ENCODE measurements around the gene TAMM41. TPM values are rescaled to one million over a fixed set of nuclear protein-coding genes. Genes with fewer than 3 reads are reported as not detected.

Gene TAMM41
- total and polyA plus RNA-seq, 2 of the 4 experiments (the other 2 are of a cell fraction) = 4.3 to 15.9 TPM

- H4K91ac ChIP-seq (ENCODE audit: insufficient read depth, low read depth, low read length) = no peak overlapping the region
Observed at GRCh38 chr3:11776346-11776745, 70.3 kb downstream of the TAMM41 start.

More at GRCh38 chr3:11776346-11776745, 70.3 kb downstream of the TAMM41 start:
- Histone ChIP-seq H3K27me3 (ENCODE audit: control insufficient read depth, insufficient read depth, low read length) (no peaks in the 10 kb centered on the region), H3K56ac (ENCODE audit: extremely low read depth, insufficient read depth, low read length) (no peak overlapping the region), H3K18ac (ENCODE audit: low read depth, low read length) (no peak overlapping the region), H3K9ac (ENCODE audit: low read depth, low read length) (no peak overlapping the region), H3K27ac (ENCODE audit: insufficient read depth, low read length) (no peak overlapping the region), H2BK20ac (ENCODE audit: low read depth, low read length) (no peak overlapping the region), H2BK5ac (ENCODE audit: low read depth, low read length, poor library complexity, severe bottlenecking) (no peak overlapping the region), H3K9me1 (ENCODE audit: insufficient read depth, low read length) (no peaks in the 10 kb centered on the region), H3K4me1 (ENCODE audit: control insufficient read depth, insufficient read depth, low read length) (no peaks in the 10 kb centered on the region), H2AK5ac (ENCODE audit: low read depth, low read length) (no peak overlapping the region), H4K8ac (ENCODE audit: low read depth in 2 of 2, low read length in 2 of 2) (no peak overlapping the region), H3K9me3 (ENCODE audit: control insufficient read depth, insufficient read depth, low read length) (no peaks in the 10 kb centered on the region), H3K4me3 (ENCODE audit: insufficient read depth, low read depth, low read length) (no peak overlapping the region), H3K4me2 (ENCODE audit: low read depth, low read length) (no peak overlapping the region), H4K20me1 (ENCODE audit: insufficient read depth, low read length) (no peaks in the 10 kb centered on the region), H4K5ac (ENCODE audit: low read depth, low read length) (no peak overlapping the region), H3K4ac (ENCODE audit: low read depth, low read length) (no peak overlapping the region), H3K23ac (ENCODE audit: low read depth, low read length) (no peak overlapping the region), H2BK120ac (ENCODE audit: low read depth, low read length) (no peak overlapping the region), H3K79me1 (ENCODE audit: low read depth in 1 of 2, low read length in 2 of 2) (no peaks in the 10 kb centered on the region), H2AK9ac (replicated peaks; ENCODE audit: low read depth, low read length, poor library complexity) (no peak overlapping the region), H3K36me3 (ENCODE audit: control insufficient read depth, insufficient read depth, low read length) (no peaks in the 10 kb centered on the region), H2AFZ (replicated peaks; ENCODE audit: low read length, poor library complexity) (no peak overlapping the region), H3K14ac (replicated peaks; ENCODE audit: low read depth, low read length) (no peak overlapping the region), H2BK15ac (ENCODE audit: low read depth, low read length) (no peak overlapping the region)
- DNase-seq = no peak
- intact Hi-C loops (cut with micrococcal nuclease) (no loop called here), dilution Hi-C loops (cut with HindIII; ENCODE audit: low sequenced_read_pairs, unreplicated experiment) (no loop called here), in situ Hi-C loops (cut with MboI; ENCODE audit: low sequenced_read_pairs) (no loop called here)
- ChIA-PET POLR2A (ENCODE audit: unreplicated experiment) (no interaction called here), CTCF (no interaction called here)
- WGBS, 2 experiments (ENCODE audit: extremely low coverage in 2 of 2, insufficient read length in 1 of 2) = 100% methylated on average over 6 of the region's 8 CpGs; no CpG with 5 or more reads in 1 of the 2 experiments
- ATAC-seq (ENCODE audit: low read depth) = no peak
- BruUV-seq (replicated peaks) = no TSS peak
- TF ChIP-seq MXI1 (IDR thresholded peaks at IDR 0.05; ENCODE audit: borderline replicate concordance, low read depth, low read length) = no peak
- no peak for TF ChIP-seq USF2 (IDR thresholded peaks at IDR 0.05; ENCODE audit: low read depth, low read length)
- TF ChIP-seq RFX5 (IDR thresholded peaks at IDR 0.05; ENCODE audit: low read depth, low read length) = no peak
- no peak for TF ChIP-seq CHD1 (IDR thresholded peaks at IDR 0.05; ENCODE audit: low read depth, low read length)
- TF ChIP-seq CTCF (conservative IDR thresholded peaks at IDR 0.05; ENCODE audit: low read depth, low read length) = no peak
- TF ChIP-seq POLR2A (IDR thresholded peaks at IDR 0.05; ENCODE audit: low read depth, low read length) = no peak
- TF ChIP-seq MAFK (IDR thresholded peaks at IDR 0.05; ENCODE audit: low read depth, low read length) = no peak
- TF ChIP-seq BHLHE40 (IDR thresholded peaks at IDR 0.05; ENCODE audit: low read depth, low read length) = no peak
- TF ChIP-seq SMC3 (IDR thresholded peaks at IDR 0.05; ENCODE audit: low read depth, low read length) = no peak
- TF ChIP-seq FOS (IDR thresholded peaks at IDR 0.05; ENCODE audit: low read depth, low read length) = no peak
- no peak for TF ChIP-seq CEBPB (IDR thresholded peaks at IDR 0.05; ENCODE audit: low read depth, low read length)
- no peak for TF ChIP-seq ELK1 (IDR thresholded peaks at IDR 0.05; ENCODE audit: borderline replicate concordance, low read depth, low read length)
